SK-N-SH treated with all-trans-retinoic acid at 6 μM for 48 hours (cell line): ENCODE results near the gene ARHGEF40.

Source experiments
- ZFP30 ChIP-seq: fragments of 450-650 bp; formaldehyde crosslinking; IDR thresholded peaks from 2 replicates; pipeline ENCODE4 v1.5.0; 2022; ENCODE audit warnings: mild to moderate bottlenecking, moderate library complexity
- TF ChIP-seq, protein P1 (sequence below): fragments of 250-450 bp; sonication (Bioruptor Pico); IDR thresholded peaks from 2 replicates; pipeline ENCODE4 v1.8.0; 2020; ENCODE audit warnings: mild to moderate bottlenecking, moderate library complexity, borderline replicate concordance

DNA sequence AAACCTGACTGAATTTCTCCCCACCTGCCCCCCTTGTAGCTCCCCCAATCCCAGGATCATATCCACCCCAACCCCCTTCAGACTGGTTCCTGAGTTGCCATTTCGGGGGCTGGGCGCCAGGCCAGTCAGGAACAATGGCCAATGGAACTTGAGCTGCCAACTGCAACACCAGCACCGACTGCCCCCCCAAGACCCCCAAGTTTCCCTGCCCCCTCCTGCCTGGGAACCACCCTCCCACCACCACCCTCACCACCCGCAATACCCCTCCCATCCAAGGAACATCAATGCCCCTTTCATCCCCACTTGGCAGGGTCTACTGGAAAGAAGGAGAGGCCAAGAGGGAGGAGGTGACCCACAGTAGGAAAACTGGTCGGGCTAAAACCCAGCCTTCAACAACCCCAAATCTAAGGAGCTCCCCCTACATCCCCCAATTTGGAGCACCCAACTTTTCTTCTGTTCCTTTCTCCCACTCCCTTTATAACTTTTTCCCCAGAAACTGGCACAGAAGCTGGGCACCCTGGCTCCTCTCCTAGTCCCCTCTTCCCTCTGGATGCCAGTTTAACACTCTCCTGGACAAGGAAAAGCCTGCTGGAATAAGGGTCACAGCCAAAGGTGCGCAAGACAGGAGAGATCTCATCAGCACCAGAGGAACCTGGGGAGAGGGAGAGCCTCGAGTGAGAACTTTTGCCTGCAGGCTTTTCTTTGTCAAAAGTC is 43.7 kb upstream of the ARHGEF40 start:
- TF ChIP-seq, protein P1, sequence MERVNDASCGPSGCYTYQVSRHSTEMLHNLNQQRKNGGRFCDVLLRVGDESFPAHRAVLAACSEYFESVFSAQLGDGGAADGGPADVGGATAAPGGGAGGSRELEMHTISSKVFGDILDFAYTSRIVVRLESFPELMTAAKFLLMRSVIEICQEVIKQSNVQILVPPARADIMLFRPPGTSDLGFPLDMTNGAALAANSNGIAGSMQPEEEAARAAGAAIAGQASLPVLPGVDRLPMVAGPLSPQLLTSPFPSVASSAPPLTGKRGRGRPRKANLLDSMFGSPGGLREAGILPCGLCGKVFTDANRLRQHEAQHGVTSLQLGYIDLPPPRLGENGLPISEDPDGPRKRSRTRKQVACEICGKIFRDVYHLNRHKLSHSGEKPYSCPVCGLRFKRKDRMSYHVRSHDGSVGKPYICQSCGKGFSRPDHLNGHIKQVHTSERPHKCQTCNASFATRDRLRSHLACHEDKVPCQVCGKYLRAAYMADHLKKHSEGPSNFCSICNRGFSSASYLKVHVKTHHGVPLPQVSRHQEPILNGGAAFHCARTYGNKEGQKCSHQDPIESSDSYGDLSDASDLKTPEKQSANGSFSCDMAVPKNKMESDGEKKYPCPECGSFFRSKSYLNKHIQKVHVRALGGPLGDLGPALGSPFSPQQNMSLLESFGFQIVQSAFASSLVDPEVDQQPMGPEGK (CRISPR knock-in tag) = no peak
- TF ChIP-seq ZFP30 = no peak
